Measurements from ENCODE around the gene CARS2.
"Not testable (repeated sequence)": the region's sequence is repeated elsewhere in the genome, so short reads cannot be mapped to it uniquely, and the experiment has no call there.

The CARS2 gene

GRCh38 chr13:110706570-110707372 lies 855 bp upstream of the CARS2 start:
- no peak for DNase-seq (ENCODE audit: low spot score)

GRCh38 chr13:110705356-110705825 lies 525 bp downstream of the CARS2 start:
- no peak for DNase-seq (ENCODE audit: low spot score)

DNA sequence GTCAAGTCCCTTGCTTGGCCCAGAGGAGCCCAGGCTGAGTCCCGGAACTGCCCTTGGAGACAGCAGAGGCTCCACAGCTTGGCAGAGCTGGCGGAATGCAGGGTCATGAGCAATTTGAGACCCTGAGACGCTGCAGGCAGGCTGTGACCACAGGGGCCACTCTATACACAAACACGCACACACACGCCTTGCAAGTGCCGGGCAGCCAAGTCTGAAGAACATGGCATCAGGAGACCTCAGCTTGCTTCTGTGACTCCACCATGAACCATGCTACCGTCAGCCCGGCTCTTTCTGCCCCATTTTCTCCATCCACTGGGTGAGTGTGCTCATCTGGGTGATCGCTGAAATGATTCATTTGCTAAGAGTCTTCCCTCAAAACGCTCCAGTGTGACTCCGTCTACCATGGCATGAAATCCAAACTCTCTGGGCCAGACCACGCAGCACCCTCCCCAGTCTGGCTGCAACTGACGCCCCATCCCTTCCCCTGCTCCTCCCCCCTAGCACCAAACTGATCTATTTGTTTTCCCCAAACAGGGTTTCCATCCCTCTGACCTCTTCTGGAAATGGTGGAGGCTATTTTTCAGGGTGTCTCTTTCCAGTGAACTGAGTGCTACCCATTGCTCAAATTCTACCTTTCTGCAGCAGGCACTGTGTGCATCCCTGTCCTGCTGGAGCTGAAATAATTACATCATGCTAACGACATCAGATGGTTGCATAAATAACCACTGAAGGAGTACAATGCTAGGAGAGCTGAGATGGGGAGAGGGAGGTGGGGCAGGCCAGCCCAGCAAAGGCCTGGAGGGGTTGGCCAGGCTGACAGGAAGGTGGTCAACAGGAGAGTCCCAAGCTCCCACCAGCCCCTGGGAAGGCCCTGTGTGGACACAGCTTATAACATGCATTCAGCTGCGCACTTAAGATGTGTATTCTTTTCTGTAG lies 3.1 kb downstream of the CARS2 start:
- DNase-seq (ENCODE audit: low spot score), result no peak

DNA sequence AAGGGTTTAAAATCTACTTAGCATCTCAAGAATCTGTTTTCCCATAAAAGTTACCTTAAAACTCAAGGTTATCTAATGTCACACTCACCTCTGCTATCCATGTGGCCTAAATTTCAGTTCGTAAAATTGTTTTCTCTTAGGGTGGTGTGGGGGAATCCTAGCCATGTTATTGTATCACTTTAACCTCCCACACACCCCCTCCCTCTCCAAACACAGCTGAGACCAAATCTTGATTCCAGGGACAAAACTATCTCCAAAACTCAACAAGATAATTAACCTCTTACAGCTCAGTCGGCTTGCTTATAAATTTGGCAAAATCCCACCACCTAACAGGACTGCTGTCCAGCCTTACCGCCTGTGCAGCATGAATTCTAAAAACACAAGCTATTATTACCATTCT lies 3.8 kb downstream of the CARS2 start:
- DNase-seq (ENCODE audit: low spot score), result no peak

GRCh38 chr13:110701061-110701460 lies 4.9 kb downstream of the CARS2 start:
- DNase-seq (ENCODE audit: low spot score), result not testable (repeated sequence)

- no peak for DNase-seq (ENCODE audit: low spot score)
These were observed 5.3 kb downstream of the CARS2 start for GRCh38 chr13:110700641-110701040.

GRCh38 chr13:110700186-110700585 lies 5.7 kb downstream of the CARS2 start:
- no peak for DNase-seq (ENCODE audit: low spot score)

- DNase-seq (ENCODE audit: low spot score), result peak; percentile 33
These were observed 6.5 kb downstream of the CARS2 start for GRCh38 chr13:110699148-110700145.

GRCh38 chr13:110698689-110699088 lies 7.2 kb downstream of the CARS2 start:
- no peak for DNase-seq (ENCODE audit: low spot score)

DNA sequence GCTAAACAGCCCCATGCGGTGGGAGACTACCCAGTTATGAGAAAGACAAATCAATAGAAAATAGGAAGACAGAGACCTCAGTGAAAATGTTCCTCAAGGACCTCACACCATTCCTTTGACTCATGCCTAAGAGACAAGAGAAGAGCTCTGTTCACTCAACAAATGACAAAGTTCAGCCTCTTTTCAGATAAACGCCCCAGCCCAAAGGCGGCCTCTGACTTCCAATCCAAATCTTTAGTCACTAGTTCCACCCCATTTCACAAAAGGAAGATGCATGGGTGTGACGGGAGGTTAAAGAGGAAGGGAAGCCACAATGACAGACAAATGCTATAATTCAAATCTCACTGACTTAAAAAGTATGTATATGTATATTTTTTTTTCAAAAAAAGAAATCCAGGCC lies 8.1 kb downstream of the CARS2 start:
- no peak for DNase-seq (ENCODE audit: low spot score)

GRCh38 chr13:110696776-110697175 lies 9.1 kb downstream of the CARS2 start:
- DNase-seq (ENCODE audit: low spot score), result no peak

GRCh38 chr13:110695774-110696173 lies 10.1 kb downstream of the CARS2 start:
- not testable (repeated sequence) for DNase-seq (ENCODE audit: low spot score)

DNA sequence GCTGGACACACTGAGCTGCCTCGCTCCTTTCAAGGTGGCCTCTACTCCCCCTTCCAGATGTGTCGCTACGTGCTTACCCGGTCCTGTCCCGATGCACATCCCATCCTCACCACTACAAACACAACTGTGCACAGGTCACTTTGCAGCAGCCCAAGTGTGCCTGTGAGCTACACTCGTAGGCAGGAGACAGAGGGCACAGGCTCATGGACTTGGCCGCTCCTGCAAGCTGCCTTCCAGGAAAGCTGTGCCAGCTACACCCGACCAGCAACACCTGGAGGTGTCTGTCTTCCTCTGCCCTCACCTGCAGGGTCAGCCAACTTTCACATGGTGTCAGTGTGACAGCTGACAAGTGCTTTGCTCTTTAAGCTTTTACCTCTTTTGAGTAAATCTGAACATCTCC lies 15.4 kb downstream of the CARS2 start:
- no peak for DNase-seq (ENCODE audit: low spot score)

DNA sequence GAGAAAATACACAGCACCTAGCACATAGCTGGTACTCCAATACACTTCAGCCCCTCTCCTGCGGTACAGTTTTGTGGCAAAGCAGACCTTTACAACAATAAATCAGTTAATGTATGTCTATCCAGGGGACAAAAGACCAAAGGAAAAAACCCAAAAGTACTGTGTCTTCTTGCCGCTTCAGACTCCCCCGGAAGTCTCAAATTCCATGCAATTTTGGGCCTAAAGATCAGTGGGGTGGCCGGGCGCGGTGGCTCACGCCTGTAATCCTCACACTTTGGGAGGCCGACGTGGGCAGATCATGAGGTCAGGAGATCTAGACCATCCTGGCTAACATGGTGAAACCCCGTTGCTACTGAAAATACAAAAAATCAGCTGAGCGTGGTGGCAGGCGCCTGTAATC lies 16.2 kb downstream of the CARS2 start:
- no peak for DNase-seq (ENCODE audit: low spot score)

DNA sequence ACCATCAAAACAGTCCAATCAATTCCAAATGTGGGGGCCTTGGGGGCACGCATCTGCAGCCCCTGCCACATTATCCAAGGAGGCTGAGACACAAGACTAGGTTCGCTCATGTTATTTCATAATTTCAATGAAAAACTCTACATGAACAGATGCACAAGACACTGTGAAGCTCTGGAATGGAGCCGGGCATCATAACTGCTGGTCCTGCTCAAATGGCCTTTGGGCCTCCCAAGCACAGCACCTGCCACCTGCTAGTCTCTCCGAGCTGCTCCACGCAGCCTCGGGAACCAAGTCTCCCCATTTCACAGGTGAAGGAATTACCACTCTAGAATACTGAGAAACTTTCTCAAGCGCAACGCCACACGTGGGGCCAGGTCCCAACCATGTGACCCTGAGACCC lies 16.9 kb downstream of the CARS2 start:
- no peak for DNase-seq (ENCODE audit: low spot score)

GRCh38 chr13:110687736-110688135 lies 18.2 kb downstream of the CARS2 start:
- no peak for DNase-seq (ENCODE audit: low spot score)

DNA sequence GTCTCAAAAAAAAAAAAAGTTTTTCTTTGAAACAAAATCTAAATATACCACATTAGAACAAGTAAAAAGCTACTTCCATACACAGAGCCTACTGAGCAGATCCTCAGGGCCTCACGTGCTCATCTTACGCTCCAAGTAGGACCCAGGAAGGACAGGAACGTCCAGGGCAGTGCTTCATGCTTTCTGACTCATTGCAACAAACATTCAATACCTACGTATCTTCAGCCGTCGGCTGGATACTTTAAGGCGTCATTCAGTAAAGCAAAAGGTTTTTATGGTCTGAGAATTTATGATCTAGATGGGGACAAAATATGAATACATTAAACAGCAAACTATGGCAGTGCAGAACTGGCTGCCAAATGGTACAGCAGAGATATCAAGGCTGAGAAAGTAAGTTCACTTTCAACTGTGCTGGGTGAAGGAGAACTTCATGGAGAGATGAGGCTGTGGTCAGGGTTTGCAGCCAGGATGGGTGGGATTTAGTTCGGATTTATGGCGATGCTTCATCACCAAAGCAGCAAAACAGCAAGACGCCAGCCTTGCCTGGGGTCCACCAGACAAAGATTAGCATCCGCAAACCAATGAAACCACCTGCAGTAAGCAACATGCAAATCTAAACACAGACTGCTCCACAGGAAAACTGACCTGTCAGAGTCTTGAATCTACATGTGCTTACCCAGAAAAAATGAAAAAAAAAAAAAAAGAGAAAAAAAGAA lies 20.5 kb downstream of the CARS2 start:
- DNase-seq (ENCODE audit: low spot score), result no peak

- DNase-seq (ENCODE audit: low spot score), result no peak
These were observed 21.4 kb downstream of the CARS2 start for GRCh38 chr13:110684388-110685056.

- DNase-seq (ENCODE audit: low spot score), result no peak
These were observed 22.0 kb downstream of the CARS2 start for GRCh38 chr13:110683921-110684320.

DNA sequence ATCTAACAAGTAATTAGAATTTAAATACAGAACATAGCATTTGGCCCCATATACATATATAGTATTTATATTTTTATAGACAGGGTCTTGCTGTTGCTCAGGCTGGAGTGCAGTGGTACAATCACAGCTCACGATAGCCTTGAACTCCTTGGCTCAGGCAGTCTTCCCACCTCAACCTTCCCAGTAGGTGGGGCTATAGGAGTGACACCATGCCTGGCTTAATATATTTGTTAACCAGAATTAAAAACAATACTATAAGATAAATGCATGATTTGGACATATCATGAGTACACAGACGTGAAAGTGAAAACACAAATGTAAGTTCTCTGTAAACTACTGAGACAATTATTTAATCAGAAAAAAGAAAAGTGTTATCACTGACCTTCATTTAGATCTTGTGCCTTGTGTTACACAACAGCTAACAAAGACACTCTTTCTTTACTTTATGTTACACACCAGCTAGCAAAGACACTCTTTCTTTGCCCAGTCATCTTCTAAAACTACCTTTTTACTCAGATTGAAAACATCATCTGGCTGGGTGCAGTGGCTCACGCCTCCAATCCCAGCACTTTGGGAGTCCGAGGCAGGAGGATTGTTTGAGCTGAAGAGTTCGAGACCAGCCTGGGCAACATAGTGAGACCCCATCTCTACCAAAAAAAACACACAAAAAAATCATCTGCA lies 22.6 kb downstream of the CARS2 start:
- DNase-seq (ENCODE audit: low spot score), result no peak

All from kidney capillary endothelial cell (primary cell).